Measurements from ENCODE around the gene ADGB.
"Not testable (repeated sequence)": the region's sequence is repeated elsewhere in the genome, so short reads cannot be mapped to it uniquely, and the experiment has no call there.

Gene ADGB

DNA sequence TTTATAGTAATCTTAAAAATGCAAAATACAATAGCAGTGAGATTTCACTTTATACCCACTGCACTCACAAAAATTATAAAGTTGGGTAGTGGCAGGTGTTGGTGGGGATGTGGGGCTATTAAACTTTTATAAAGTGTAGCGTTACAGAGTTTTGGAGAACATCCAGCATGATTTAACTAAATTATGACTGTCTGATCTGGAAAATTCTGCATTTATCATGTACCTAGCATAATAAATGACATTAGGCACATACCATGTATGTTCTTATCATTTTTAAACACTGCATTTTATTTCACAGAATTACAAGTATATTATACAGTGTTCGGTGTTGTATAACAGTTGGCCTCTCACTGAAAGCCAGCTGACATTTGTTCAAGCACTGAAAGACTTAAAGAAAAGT lies 169.9 kb downstream of the ADGB start:
- no peak for DNase-seq

- DNase-seq = no peak
Observed at GRCh38 chr6:146770275-146770964, 171.6 kb downstream of the ADGB start.

DNA sequence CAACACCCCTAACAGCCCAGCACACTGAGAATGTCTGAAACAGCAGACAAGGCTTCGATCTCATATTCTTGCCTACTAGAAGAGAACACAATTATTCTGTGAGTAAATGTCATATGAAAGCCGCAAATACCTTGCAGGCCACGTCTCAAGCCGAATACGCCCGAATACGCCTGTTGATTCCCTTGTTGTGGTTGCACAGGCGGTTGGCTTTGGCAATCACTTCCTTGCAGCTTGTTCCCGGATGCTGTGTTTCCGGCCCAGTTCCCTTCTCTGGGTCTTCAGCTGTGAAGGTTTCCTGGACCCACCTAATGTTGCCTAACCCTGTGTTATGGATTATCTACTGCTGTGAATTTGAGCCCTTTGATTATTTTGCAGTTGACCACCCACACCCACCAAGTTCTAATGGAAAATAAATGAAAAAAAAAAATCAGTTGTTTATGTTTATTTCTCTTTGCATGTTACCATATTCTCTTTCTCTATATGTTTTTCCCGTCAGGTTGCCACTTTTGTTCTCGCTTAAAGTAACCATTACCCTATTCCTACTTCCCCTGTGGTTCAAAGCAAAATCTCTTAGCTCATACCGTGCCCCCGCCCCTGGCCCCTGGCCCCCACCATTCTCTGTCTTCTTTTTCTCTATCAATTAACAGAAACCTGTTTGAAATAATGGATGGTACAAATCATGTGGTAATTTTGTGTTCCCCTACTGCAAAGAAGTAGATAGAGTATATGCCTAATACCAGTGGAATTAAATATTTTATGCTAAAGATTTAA lies 172.4 kb downstream of the ADGB start:
- no peak for DNase-seq

DNA sequence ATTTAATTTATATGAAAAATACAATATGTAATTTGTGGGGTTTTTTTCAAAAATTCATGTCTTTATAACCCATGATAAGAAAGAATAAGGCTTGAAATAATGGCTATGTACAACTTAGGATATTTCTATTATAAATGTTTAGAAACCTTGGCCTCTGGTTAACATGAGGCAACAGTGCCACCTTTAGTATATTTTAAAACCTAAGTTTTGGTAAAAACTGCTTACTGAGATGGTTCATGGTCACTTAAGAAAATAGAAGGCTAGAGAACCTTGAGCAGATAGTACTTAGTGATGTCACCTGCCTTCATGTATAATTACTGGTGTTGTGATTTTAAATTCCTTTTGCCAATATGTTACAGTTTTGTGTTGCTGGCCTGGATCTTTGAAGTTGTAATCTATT lies 176.4 kb downstream of the ADGB start:
- no peak for DNase-seq

GRCh38 chr6:146781836-146782235 lies 183.1 kb downstream of the ADGB start:
- no peak for DNase-seq

- no peak for DNase-seq
Observed at GRCh38 chr6:146785001-146785585, 186.3 kb downstream of the ADGB start.

GRCh38 chr6:146787876-146788508 lies 189.2 kb downstream of the ADGB start:
- DNase-seq = peak; percentile 14

DNA sequence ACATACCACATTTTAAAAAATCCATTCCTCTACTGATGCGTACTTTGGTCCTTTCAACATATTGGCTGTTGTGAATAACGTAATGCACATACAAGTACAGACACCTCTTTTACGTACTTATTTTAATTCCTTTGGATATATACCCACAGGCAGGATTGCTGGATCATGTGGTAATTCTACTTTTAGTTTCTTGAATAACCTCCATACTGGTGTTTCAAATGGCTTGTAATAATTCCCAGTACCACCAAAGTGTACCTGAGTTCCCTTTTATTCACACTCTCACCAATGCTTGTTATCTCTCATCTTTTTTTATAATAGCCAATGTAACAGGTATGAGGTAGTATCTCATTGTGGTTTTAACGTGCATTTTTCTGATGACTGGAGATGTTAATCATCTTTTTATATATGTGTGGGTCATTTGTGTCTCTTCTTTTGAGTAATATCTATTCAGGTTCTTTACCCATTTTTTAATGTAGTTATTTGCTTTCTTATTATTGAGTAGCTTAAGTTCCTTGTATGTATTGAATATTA lies 191.9 kb downstream of the ADGB start:
- DNase-seq = no peak

GRCh38 chr6:146791930-146792329 lies 193.2 kb downstream of the ADGB start:
- DNase-seq = no peak

GRCh38 chr6:146793218-146793617 lies 194.4 kb downstream of the ADGB start:
- DNase-seq = not testable (repeated sequence)

GRCh38 chr6:146795479-146796133 lies 196.8 kb downstream of the ADGB start:
- no peak for DNase-seq

DNA sequence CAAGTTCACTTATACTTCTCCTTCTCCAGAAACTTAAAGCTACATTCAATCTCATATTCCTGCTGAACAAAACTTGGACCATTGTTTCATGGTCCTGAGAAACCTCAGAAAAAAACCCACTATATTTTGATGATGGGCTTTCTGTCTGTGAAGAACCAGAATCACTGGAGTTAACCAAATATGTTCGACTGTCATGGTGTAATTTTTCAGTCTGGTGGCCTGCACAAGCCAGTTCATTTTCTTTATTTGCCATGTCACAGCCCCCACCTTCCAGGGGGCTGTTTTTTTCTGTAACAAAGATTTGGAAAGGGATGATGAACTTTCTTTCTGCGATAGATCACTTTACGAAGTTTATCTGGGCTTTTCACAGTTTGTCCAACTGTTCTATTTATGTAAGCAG lies 204.4 kb downstream of the ADGB start:
- not testable (repeated sequence) for DNase-seq

- DNase-seq = no peak
Observed at GRCh38 chr6:146803601-146804000, 204.8 kb downstream of the ADGB start.

DNA sequence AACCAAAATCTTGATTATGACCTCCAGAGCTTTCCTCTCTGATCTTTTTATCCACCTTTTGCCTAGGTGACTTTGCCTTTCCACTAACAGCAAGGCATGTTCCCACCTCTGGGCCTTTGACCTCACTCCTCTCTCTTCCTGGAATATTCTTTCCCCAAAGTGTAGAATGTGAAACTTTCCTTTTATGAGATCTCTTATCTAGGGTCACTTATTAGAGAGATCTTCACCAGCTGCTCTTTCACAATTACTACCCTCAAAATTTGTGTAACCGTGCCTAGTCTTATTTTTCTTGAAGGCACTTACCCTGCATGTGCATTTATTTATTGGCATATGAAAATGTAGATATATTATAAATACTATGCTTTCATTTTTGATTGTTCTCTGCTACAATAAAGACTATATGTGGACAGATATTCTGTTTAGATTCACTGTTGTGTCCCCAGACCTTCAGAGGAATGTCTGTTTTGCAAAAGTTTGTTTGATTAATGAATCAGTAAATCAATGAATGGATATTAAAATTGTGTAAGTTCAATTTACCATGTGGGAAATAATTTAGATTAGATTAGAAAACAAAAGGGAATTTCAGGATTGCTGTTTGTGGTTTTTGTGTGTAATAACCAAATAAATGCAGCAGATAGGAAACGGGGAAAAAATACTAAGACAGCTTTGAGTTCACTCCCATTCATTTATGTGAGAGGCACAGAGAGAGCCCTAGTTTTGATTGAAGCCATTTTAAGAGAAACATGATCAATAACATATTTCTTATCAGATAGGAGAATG lies 207.0 kb downstream of the ADGB start:
- no peak for DNase-seq

GRCh38 chr6:146809014-146809413 lies 210.2 kb downstream of the ADGB start:
- not testable (repeated sequence) for DNase-seq

DNA sequence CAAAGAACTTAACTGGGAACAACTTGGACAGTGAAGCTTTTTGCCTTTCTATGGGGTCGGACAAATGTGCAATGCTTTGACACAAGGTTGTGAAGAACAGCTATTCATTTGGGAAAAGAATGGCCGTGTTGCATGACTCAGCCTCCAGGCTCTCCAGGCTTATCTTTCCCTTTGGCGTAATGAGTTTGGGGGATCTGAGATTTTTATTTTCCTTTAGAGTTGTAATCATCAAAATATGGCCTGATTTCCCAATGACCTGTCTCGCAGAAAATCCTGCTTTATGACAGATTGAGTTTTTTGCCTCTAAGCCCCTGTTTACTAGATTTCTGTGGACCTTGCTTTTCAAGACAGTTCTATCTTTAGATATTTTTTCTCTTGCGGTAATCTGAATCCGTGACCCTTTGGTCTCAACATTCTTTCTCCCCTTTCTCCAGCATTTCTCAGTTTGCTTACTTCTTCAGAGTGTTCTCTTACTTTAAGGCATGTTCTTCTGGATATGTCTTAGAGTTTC lies 214.1 kb downstream of the ADGB start:
- DNase-seq = not testable (repeated sequence)

DNA sequence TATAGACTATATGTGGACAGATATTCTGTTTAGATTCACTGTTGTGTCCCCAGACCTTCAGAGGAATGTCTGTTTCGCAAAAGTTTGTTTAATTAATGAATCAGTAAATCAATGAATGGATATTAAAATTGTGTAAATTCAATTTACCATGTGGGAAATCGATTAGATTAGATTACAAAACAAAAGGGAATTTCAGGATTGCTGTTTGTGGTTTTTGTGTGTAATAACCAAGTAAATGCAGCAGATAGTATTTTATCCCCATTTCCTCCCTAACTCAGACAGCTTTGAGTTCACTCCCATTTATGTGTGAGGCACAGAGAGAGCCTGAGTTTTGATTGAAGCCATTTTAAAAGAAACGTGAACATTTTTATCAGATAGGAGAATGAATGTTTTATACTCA lies 214.8 kb downstream of the ADGB start:
- no peak for DNase-seq

DNA sequence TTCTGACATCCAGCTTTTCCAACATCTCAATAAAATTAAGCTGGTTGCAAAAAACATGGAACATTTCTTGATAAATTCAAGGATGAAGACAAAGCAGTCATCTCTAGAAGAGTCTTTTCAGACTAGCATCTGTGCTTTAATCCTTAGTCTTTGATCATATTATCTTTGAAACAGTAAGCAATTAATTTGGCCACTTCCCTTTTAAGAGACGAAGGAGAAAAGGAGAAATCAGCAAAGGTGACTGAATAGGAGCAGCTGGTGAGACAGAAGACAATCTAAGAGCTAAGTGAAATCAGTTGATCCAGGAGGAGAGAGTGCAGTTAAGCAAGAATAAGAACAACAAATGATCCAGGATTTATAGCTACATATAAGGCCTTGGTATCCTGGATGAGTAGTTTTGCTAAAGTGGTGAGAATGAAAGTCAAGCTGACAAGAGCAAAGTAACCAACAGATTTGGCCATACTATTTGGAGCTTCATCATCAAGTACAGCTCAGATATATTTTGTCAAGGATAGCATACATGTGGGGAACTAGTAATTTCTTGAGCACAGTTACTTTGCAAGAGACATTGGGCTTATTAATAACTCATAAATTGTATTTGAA lies 215.5 kb downstream of the ADGB start:
- DNase-seq = no peak

- DNase-seq = not testable (repeated sequence)
Observed at GRCh38 chr6:146815511-146816462, 217.0 kb downstream of the ADGB start.
